Heart left ventricle (tissue), 16 donors: ENCODE results near the gene PLA2R1. TPM values are rescaled to one million over a fixed set of nuclear protein-coding genes. Genes with fewer than 3 reads are reported as not detected.

Experiments used
- ATAC-seq, 4 donors: fragments of 200-7000 bp; cut with Tn5 transposase; one replicate each; pipeline ENCODE4 v1.9.1; 2020 to 2022; ENCODE audit warnings: moderate library complexity in 4 of 4, mild to moderate bottlenecking in 3 of 4, moderate number of reproducible peaks in 1 of 4
- DNase-seq, 5 donors: peaks; one replicate each; pipeline ENCODE4 v3.0.0-alpha.2; 2020
- H3K27ac ChIP-seq, 12 donors: fragments of 200-600 bp; sonication (generic) in 4 of 12; one replicate each; pipeline versions ENCODE4 v1.5.0 to v1.8.0; 2016 to 2022; ENCODE audit warnings: mild to moderate bottlenecking in 2 of 12
- H3K27me3 ChIP-seq, 9 donors: fragments of 200-600 bp; sonication (generic) in 2 of 9; one replicate each; pipeline versions ENCODE4 v1.5.1 to v1.8.0; 2016 to 2022; ENCODE audit warnings: mild to moderate bottlenecking in 3 of 9
- H3K36me3 ChIP-seq, 9 donors: fragments of 200-600 bp; sonication (generic) in 2 of 9; one replicate each; pipeline versions ENCODE4 v1.5.0 to v1.8.0; 2018 to 2022; ENCODE audit warnings: mild to moderate bottlenecking in 2 of 9
- H3K4me1 ChIP-seq, 12 donors: fragments of 200-600 bp; sonication (generic) in 4 of 12; one replicate each; pipeline versions ENCODE4 v1.5.0 to v1.8.0; 2016 to 2022; ENCODE audit warnings: mild to moderate bottlenecking in 3 of 12
- H3K4me3 ChIP-seq, 12 donors: fragments of 200-600 bp; sonication (generic) in 4 of 12; one replicate each; pipeline versions ENCODE4 v1.5.0 to v1.8.0; 2017 to 2022; ENCODE audit warnings: mild to moderate bottlenecking in 9 of 12, moderate library complexity in 4 of 12
- H3K9me3 ChIP-seq, 12 donors: fragments of 200-600 bp; sonication (generic) in 4 of 12; one replicate each; pipeline versions ENCODE4 v1.5.0 to v1.8.0; 2016 to 2022; ENCODE audit warnings: mild to moderate bottlenecking in 1 of 12
- POLR2A ChIP-seq, 2 donors: fragments of 450-650 bp; IDR thresholded peaks; one replicate each; pipeline ENCODE4 v1.6.1; 2017; ENCODE audit warnings: antibody characterized with exemption in 2 of 2, mild to moderate bottlenecking in 2 of 2, moderate library complexity in 2 of 2
- WGBS, 4 donors: extraction: QIAGEN DNeasy Blood & Tissue Kit in 2 of 4; methylation state at CpG; one replicate each; pipeline versions ENCODE4 v1.1.5 to v1.1.7; 2013 to 2018; 5-methylcytosine and 5-hydroxymethylcytosine counted together
- intact Hi-C, 10 donors: fragments of 100-400 bp; cut with DNase I; formaldehyde crosslinking; loops; one replicate each; pipeline versions ENCODE4 v1.11.1 to v1.14.2; 2022
- polyA plus RNA-seq, 2 donors: library from polyadenylated mRNA; stranded (reverse); fragments of 200-250 nt; gene quantifications; one replicate each; pipeline ENCODE4 v1.2.3, GENCODE V29; 2013
- total RNA-seq, 9 donors: library from RNA; depleted of rRNA in 2 of 9; stranded (reverse); fragments of >200 nt in 2 of 9; fragmentation: NEBNext Ultra II Directional in 3 of 9; extraction: Animal tissue kit (Norgen Biotek cat#: 25700) in 3 of 9; gene quantifications; one replicate each; pipeline versions ENCODE4 v1.1.0 to v1.2.4, GENCODE V29; 2016 to 2023
- TF ChIP-seq, protein P1 (sequence below), 12 donors: fragments of 200-600 bp; sonication (generic) in 4 of 12; IDR thresholded peaks; one replicate each; pipeline versions ENCODE4 v1.5.0 to v1.8.0; 2018 to 2022; ENCODE audit warnings: antibody characterized with exemption in 12 of 12, mild to moderate bottlenecking in 5 of 12
- donor health status: ischemic (EF 13 %, LVEDD 7.1; RV severe dilation, severe dysfunction).
- donor health status: healthy with polysubstance abuse.
- donor health status: DM: no; HTN: yes; CAD: no.
- donor health status: DM: no; HTN: no; CAD: no.
- donor health status: ischemic (EF 25% LVEDD 6.9; RV normal size, moderate dysfunction).
- donor health status: ischemic (EF 25% LVEDD 5.7; RV mildly dilated, moderate dysfunction).
- donor health status: healthy.
- donor health status: DM: yes; HTN: yes; CAD: no.
- donor health status: ischemic (EF 35%, LVEDD 5.7; RV mildly dilated, moderate dysfunction).
- donor health status: nonischemic (EF 11% LVEDD 7.7; RV severe dilation, severe dysfunction).
- donor health status: DM: yes; HTN: yes; CAD: no.
- donor health status: PGD.
- donor health status: ischemic (EF 29% LVEDD 5.4; RV normal size, mild dysfunction).
- donor health status: nonischemic (EF 23%, LVEDD 6.1; RV moderate dilation, normal function).

PLA2R1 gene
- total and polyA plus RNA-seq, 11 donors: 0.36 to 4.7 (median 2.1) TPM

DNA sequence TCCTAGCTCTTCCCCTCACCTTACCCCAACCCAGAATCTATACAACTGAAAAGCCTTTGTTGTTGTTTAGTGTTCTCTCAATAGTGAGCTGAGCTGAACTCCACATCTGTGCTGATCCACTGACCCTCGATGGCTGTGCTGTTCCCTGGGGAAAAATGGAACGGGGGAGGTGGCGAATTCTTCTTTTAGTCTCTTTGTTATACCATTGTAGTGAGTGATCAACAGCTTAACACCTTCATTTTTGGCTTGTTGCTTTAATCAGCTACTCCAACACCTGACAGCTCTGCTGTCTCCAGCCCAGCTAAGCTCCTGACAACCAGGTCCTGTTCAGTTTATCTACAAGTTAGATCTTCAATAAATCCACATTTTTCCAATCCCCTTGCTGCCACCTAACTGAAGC is 25.7 kb downstream of the PLA2R1 start:
- no peak for ATAC-seq
- TF ChIP-seq POLR2A (IDR thresholded peaks at IDR 0.05): no peak
- TF ChIP-seq, protein P1, sequence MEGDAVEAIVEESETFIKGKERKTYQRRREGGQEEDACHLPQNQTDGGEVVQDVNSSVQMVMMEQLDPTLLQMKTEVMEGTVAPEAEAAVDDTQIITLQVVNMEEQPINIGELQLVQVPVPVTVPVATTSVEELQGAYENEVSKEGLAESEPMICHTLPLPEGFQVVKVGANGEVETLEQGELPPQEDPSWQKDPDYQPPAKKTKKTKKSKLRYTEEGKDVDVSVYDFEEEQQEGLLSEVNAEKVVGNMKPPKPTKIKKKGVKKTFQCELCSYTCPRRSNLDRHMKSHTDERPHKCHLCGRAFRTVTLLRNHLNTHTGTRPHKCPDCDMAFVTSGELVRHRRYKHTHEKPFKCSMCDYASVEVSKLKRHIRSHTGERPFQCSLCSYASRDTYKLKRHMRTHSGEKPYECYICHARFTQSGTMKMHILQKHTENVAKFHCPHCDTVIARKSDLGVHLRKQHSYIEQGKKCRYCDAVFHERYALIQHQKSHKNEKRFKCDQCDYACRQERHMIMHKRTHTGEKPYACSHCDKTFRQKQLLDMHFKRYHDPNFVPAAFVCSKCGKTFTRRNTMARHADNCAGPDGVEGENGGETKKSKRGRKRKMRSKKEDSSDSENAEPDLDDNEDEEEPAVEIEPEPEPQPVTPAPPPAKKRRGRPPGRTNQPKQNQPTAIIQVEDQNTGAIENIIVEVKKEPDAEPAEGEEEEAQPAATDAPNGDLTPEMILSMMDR (IDR thresholded peaks at IDR 0.05): no peak
- Histone ChIP-seq H3K9me3 (no peaks in the 10 kb centered on the region), H3K4me1 (peaks cover 0 to 19% (median 0%) of the 10 kb centered on the region in 12 donors), H3K36me3 (peaks cover 0 to 31% (median 0%) of the 10 kb centered on the region in 9 donors), H3K27ac (no peak overlapping the region), H3K4me3 (no peak overlapping the region), H3K27me3 (no peaks in the 10 kb centered on the region)
- DNase-seq: no peak
- intact Hi-C loops: no loop called here
- 55 to 64% (median 58%) methylated on average over 3 of the region's 3 CpGs for WGBS, 4 donors

DNA sequence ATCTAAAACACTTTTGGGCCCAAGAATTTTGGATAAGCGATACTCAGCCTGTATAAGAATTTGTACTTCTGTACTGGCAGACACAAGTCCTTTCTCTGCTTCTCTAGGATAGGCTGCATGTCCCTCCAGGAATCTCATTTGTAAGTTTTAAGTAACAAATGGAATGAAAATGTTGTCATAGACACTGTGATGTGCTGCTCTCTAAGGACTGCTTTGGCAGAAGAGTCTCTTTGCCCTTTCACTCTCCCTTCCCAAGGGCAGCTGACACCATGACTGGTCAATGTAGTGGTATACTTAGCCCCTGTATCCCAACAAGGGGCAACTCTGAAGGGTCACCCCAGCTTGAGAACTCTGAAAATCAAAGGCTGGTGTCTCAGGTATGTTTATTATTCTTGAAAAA is 27.3 kb downstream of the PLA2R1 start:
- intact Hi-C loops: no loop called here
- Histone ChIP-seq H3K27ac (no peak overlapping the region), H3K9me3 (no peaks in the 10 kb centered on the region), H3K4me1 (peaks cover 0 to 17% (median 0%) of the 10 kb centered on the region in 12 donors), H3K27me3 (no peaks in the 10 kb centered on the region), H3K4me3 (no peak overlapping the region), H3K36me3 (peaks cover 0 to 26% (median 0%) of the 10 kb centered on the region in 9 donors)
- ATAC-seq (no peak), DNase-seq (no peak)
- 89 to 96% (median 95%) methylated on average over 1 of the region's 1 CpG for WGBS, 4 donors
- TF ChIP-seq, protein P1 (IDR thresholded peaks at IDR 0.05): no peak
- no peak for TF ChIP-seq POLR2A (IDR thresholded peaks at IDR 0.05)

DNA sequence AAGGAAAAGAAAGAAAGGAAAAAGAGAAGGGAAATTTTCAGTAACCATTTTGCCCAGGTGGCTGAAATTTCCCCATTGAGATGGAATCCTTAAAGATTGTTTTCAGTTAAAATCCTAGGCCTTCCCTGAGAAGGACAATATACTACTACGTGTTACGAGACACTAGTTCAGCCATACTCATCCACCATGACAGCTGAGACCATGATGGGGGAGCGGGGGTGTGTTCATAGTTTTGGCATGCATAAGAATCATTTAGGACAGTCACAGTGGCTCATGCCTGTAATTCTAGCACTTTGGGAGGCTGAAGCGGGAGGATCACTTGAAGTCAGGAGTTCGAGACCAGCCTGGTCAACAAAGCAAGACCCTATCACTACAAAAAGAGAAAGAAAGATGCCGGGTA is 28.0 kb downstream of the PLA2R1 start:
- WGBS, 4 donors: 85 to 96% (median 87%) methylated on average over 6 of the region's 6 CpGs
- Histone ChIP-seq H3K36me3 (peaks cover 0 to 24% (median 0%) of the 10 kb centered on the region in 9 donors), H3K27me3 (no peaks in the 10 kb centered on the region), H3K27ac (peak overlapping the region in 1 of 12 donors; percentile 24), H3K9me3 (no peaks in the 10 kb centered on the region), H3K4me1 (peaks cover 0 to 13% (median 0%) of the 10 kb centered on the region in 12 donors), H3K4me3 (no peak overlapping the region)
- ATAC-seq: no peak
- intact Hi-C loops: no loop called here
- TF ChIP-seq POLR2A (IDR thresholded peaks at IDR 0.05): no peak
- TF ChIP-seq, protein P1 (IDR thresholded peaks at IDR 0.05): no peak
- no peak for DNase-seq

DNA sequence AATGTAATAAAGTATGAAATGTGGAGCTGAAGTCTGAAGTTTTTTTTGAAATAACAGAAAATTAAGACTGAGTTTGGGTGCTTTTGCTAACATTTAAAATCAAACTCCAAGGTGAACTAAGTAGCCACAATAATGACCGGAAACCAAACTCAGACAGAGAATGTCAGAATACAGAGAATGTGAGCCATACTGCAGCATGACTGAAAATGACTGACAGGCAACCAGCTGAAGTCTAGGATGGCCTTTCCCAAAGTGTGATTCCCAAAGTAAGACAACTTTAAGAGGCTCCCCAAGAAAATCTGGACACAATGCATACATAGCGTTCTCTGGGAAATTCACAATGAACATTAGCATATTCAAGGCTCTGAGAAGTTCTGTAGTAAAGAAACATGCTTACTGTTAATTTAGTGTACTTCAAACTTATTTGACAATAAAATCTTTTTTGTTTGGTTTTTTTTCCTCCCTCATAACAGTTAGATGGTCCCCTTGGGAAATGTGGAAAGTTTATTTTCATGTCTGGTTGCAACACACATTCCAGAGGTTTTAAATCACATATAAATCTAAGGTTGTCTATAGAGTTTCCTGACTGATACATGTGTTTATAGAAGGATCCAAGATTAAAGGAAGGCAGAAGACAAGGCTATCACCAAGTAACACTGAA is 28.6 kb downstream of the PLA2R1 start:
- H3K27me3 ChIP-seq: no peaks in the 10 kb centered on the region
- intact Hi-C loops: no loop called here
- TF ChIP-seq, protein P1 (IDR thresholded peaks at IDR 0.05): no peak
- no peak for TF ChIP-seq POLR2A (IDR thresholded peaks at IDR 0.05)
- no peak overlapping the region for H3K4me3 ChIP-seq
- WGBS, 4 donors: 82 to 88% (median 84%) methylated on average over 2 of the region's 2 CpGs
- H3K4me1 ChIP-seq: peaks cover 0 to 17% (median 3%) of the 10 kb centered on the region in 12 donors
- H3K36me3 ChIP-seq: peaks cover 0 to 24% (median 0%) of the 10 kb centered on the region in 9 donors
- no peaks in the 10 kb centered on the region for H3K9me3 ChIP-seq
- ATAC-seq: peak in 1 of 4 donors; percentile 57
- DNase-seq: no peak
- H3K27ac ChIP-seq: peak overlapping the region in 1 of 12 donors; percentile 24
